Measurements from ENCODE around the gene RGS6.
"Not testable (repeated sequence)": the region's sequence is repeated elsewhere in the genome, so short reads cannot be mapped to it uniquely, and the experiment has no call there.

Gene RGS6

DNA sequence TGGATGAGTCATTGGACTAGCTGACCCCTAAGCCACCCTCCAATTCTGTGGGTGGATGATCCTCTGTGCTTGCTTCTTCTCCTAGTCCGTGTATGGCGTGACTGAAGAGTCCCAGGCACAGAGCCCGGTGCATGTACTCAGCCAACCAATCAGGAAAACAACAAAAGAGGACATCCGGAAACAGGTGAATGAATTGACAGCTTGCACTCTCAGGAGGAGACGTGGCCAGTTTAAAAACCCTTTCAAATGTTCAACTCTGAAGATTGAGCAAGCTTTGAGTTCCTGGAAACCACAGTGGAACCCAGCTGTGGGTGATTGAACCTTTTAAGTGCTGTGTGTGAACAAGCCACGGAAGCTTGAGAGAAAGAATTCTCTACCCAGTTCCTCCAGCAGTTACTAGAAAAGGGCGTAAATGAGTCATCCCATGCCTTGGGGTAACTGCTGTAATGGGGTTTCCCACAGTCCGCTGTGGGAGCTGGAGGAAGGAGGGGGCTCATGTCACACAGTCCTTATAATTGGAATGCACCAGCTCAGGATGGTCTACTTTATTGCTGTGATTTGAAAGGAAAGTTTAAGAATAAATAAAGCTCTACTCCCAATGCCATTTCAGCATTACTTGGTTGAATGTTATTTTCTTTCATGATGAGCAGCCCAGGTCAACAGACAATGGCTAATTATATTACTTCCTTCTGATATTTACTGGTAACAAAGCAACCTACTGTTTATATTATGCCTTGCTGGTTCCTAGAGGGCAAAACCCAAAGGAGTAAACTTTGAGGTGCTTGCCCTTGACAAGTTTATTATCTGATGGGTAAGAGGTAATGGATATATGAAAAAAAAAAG is 544.6 kb downstream of the RGS6 start:
- Histone ChIP-seq H3K36me3 (ENCODE audit: control insufficient read depth in 1 of 2, insufficient read depth in 2 of 2, low read length in 2 of 2) (no peaks in the 10 kb centered on the region), H3K27me3 (ENCODE audit: control insufficient read depth in 1 of 2, insufficient read depth in 2 of 2, low read length in 2 of 2) (no peaks in the 10 kb centered on the region), H3K27ac (ENCODE audit: low read depth, low read length) (no peak overlapping the region), H3K4me1 (ENCODE audit: control insufficient read depth in 1 of 2, insufficient read depth in 2 of 2, low read length in 2 of 2) (peaks cover 0 to 7% of the 10 kb centered on the region in 2 donors), H3K9me3 (ENCODE audit: control insufficient read depth in 1 of 2, low read length in 2 of 2) (no peaks in the 10 kb centered on the region), H3K4me3 (ENCODE audit: low read depth in 1 of 2, low read length in 2 of 2) (peak overlapping the region in 1 of 2 donors; percentile 21), H3K9ac (ENCODE audit: low read depth in 1 of 2, low read length in 2 of 2) (no peak overlapping the region)

DNA sequence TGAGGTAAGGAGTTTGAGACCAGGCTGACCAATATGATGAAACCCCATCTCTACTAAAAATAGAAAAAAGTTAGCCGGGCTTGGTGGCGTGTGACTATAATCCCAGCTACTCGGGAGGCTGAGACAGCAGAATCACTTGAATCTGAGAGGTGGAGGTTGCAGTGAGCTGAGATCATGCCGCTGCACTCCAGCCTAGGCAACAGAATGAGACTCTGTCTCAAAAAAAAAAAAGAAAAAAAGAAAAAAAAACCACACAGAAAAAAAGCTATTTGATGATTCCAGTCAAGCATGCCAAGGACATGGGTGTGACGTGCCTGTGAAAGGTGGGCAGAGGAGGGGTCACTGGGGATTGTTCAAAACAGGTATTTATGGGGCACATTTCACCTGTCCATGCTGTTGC is 545.3 kb downstream of the RGS6 start:
- H3K9ac ChIP-seq (ENCODE audit: low read depth in 1 of 2, low read length in 2 of 2); H3K4me1 ChIP-seq (ENCODE audit: control insufficient read depth in 1 of 2, insufficient read depth in 2 of 2, low read length in 2 of 2); H3K36me3 ChIP-seq (ENCODE audit: control insufficient read depth in 1 of 2, insufficient read depth in 2 of 2, low read length in 2 of 2); H3K27ac ChIP-seq (ENCODE audit: low read depth, low read length); H3K9me3 ChIP-seq (ENCODE audit: control insufficient read depth in 1 of 2, low read length in 2 of 2); H3K4me3 ChIP-seq (ENCODE audit: low read depth in 1 of 2, low read length in 2 of 2); H3K27me3 ChIP-seq (ENCODE audit: control insufficient read depth in 1 of 2, insufficient read depth in 2 of 2, low read length in 2 of 2): not testable (repeated sequence)

DNA sequence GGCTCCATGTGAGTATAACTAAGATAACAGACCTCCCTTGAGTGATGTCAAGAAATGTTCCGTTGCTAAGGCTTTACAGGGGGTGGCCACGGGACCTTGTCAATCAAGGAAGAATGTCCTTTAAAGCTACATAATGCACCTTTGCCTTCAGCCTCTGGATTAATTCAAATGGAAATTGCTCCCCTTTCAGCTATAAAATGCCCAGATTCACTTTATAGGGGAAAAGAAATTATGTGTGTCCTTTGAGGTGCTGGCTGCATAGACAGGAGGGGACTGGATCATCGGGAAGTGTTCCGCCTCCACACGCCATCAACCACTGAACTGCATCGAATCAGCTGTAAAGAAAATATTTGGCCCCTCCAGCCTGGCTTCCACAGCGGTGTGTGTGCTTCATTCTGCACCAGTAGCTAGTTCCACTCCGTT is 546.3 kb downstream of the RGS6 start:
- Histone ChIP-seq H3K27ac (ENCODE audit: low read depth, low read length) (no peak overlapping the region), H3K36me3 (ENCODE audit: control insufficient read depth in 1 of 2, insufficient read depth in 2 of 2, low read length in 2 of 2) (no peaks in the 10 kb centered on the region), H3K4me1 (ENCODE audit: control insufficient read depth in 1 of 2, insufficient read depth in 2 of 2, low read length in 2 of 2) (peaks cover 0 to 7% of the 10 kb centered on the region in 2 donors), H3K9ac (ENCODE audit: low read depth in 1 of 2, low read length in 2 of 2) (no peak overlapping the region), H3K27me3 (ENCODE audit: control insufficient read depth in 1 of 2, insufficient read depth in 2 of 2, low read length in 2 of 2) (no peaks in the 10 kb centered on the region), H3K4me3 (ENCODE audit: low read depth in 1 of 2, low read length in 2 of 2) (no peak overlapping the region), H3K9me3 (ENCODE audit: control insufficient read depth in 1 of 2, low read length in 2 of 2) (no peaks in the 10 kb centered on the region)

DNA sequence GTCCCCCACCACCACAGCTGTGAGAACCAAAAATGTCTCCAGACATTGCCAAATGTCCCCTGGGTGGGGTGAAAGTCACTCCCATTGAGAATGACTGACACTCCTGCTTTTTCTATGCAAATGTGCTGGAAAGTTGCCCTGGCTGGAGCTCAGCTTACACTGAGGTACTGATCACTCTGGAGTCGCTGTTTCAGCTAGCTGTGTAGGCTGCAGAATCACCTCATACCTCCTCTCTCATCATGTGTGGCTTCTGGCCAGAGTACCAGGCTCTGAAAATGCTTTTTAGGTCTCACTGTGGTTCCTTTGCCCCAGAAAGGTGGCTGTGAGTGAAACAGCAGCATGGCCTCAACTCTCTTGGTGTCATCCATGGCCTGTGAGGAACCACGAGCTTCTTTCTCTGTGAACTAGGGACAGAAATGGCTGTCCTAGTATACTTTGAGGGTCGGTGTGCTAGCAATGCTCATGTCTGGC is 547.3 kb downstream of the RGS6 start:
- Histone ChIP-seq H3K9ac (ENCODE audit: low read depth in 1 of 2, low read length in 2 of 2) (no peak overlapping the region), H3K27me3 (ENCODE audit: control insufficient read depth in 1 of 2, insufficient read depth in 2 of 2, low read length in 2 of 2) (no peaks in the 10 kb centered on the region), H3K4me3 (ENCODE audit: low read depth in 1 of 2, low read length in 2 of 2) (no peak overlapping the region), H3K9me3 (ENCODE audit: control insufficient read depth in 1 of 2, low read length in 2 of 2) (no peaks in the 10 kb centered on the region), H3K36me3 (ENCODE audit: control insufficient read depth in 1 of 2, insufficient read depth in 2 of 2, low read length in 2 of 2) (no peaks in the 10 kb centered on the region), H3K27ac (ENCODE audit: low read depth, low read length) (no peak overlapping the region), H3K4me1 (ENCODE audit: control insufficient read depth in 1 of 2, insufficient read depth in 2 of 2, low read length in 2 of 2) (peaks cover 0 to 7% of the 10 kb centered on the region in 2 donors)

DNA sequence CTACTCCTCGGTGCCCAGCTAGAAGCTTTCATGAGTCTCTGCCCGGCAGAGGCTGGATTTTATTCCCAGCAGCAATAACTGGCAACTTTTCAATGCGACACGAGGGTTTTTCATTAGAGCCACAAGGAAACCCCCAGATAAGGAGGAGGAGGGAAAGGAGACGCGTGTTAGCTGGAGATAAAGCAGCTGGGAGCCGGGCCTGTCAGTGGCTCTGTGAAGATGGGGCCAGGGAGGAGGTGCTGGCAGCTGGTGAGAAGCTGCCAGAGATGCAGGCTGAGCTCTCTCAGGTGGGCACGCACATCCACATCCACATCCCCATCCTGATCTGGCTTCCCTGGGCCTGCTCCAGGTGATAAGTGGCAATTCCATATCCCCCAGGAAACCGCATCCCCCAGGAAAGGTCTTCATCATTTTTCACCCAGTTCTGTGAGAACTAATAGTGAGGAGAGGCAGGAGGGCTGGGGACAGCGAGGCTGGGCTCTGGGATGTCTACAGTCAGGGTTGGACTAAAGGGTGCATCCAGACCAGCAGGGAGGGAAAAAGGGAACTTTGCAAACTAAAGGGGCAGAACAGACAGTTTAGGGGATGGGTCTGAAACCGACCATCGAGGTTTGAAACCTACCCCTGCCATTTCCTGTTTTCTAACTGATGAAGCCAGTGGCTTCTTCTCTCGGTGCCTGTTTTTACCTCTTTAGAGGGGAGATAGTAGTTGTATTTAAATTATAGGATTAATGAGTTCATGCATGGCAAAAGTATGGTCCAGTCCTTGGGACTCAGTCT is 548.4 kb downstream of the RGS6 start:
- Histone ChIP-seq H3K36me3 (ENCODE audit: control insufficient read depth in 1 of 2, insufficient read depth in 2 of 2, low read length in 2 of 2) (no peaks in the 10 kb centered on the region), H3K9me3 (ENCODE audit: control insufficient read depth in 1 of 2, low read length in 2 of 2) (peaks cover 0 to 1% of the 10 kb centered on the region in 2 donors), H3K4me3 (ENCODE audit: low read depth in 1 of 2, low read length in 2 of 2) (no peak overlapping the region), H3K27ac (ENCODE audit: low read depth, low read length) (no peak overlapping the region), H3K27me3 (ENCODE audit: control insufficient read depth in 1 of 2, insufficient read depth in 2 of 2, low read length in 2 of 2) (no peaks in the 10 kb centered on the region), H3K9ac (ENCODE audit: low read depth in 1 of 2, low read length in 2 of 2) (no peak overlapping the region), H3K4me1 (ENCODE audit: control insufficient read depth in 1 of 2, insufficient read depth in 2 of 2, low read length in 2 of 2) (peaks cover 0 to 7% of the 10 kb centered on the region in 2 donors)

DNA sequence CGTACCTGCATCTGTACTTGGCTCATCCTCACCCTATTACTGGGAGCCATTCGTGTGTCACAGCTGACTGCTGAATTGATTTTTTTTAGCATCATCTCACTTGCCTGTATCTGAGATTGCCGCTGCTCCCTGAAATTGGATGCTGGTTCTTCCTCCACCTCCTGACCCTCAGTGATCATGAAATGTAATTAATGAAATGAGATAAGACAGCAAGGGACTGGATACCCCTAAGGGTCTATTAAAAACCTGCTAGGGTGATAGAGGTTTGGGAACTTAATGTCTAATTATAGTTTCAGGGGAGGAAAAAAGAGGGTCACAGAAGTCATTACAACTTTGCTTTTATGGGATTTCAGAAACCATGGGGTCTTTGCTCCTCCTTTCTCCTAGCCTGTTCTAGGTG is 551.1 kb downstream of the RGS6 start:
- no peaks in the 10 kb centered on the region for H3K4me1 ChIP-seq (ENCODE audit: control insufficient read depth in 1 of 2, insufficient read depth in 2 of 2, low read length in 2 of 2)
- H3K27ac ChIP-seq (ENCODE audit: low read depth, low read length): no peak overlapping the region
- H3K4me3 ChIP-seq (ENCODE audit: low read depth in 1 of 2, low read length in 2 of 2): no peak overlapping the region

DNA sequence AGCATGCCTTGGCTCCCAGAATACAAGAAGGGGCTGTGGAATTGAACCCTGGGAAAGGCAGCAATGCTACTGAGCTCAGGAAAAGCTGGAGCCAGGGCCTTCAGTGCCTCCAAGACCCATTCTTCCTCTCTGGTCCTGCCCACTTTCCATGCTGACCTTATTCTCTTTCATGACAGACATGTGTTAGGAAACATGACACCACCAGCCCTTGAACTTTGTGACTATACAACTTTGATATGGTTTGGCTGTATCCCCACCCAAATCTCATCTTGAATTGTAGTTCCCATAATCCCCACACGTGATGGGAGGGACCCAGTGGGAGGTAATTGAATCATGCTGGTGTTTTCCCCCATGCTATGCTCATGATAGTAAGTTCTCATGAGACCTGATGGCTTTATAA is 553.5 kb downstream of the RGS6 start:
- no peak overlapping the region for H3K27ac ChIP-seq (ENCODE audit: low read depth, low read length)

More for the DNA sequence above, 551.1 kb downstream of the RGS6 start:
- Histone ChIP-seq H3K27me3 (ENCODE audit: control insufficient read depth in 1 of 2, insufficient read depth in 2 of 2, low read length in 2 of 2) (no peaks in the 10 kb centered on the region), H3K36me3 (ENCODE audit: control insufficient read depth in 1 of 2, insufficient read depth in 2 of 2, low read length in 2 of 2) (no peaks in the 10 kb centered on the region), H3K9me3 (ENCODE audit: control insufficient read depth in 1 of 2, low read length in 2 of 2) (peaks cover 0 to 3% of the 10 kb centered on the region in 2 donors), H3K9ac (ENCODE audit: low read depth in 1 of 2, low read length in 2 of 2) (no peak overlapping the region)

DNA sequence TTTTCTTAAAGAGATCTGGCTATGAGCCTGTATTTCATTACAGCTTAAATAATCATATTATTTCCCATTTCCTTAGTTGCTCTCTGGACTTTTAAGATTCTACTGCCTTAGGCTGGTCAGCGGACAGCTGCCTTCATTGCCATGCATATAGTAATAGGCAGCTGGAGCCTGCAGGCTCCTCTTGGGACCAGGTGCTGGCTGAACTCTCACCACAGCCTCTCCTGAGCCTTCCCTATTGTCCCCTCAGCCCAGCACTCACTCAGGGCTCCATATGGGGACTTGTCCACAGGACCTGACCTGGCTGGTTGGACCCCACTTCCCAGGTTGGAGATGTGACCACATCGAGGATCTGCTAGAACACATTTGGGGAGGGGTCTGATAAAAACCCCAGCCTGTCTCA is 556.3 kb downstream of the RGS6 start:
- Histone ChIP-seq H3K9me3 (ENCODE audit: control insufficient read depth in 1 of 2, low read length in 2 of 2) (peaks cover 0 to 3% of the 10 kb centered on the region in 2 donors), H3K4me1 (ENCODE audit: control insufficient read depth in 1 of 2, insufficient read depth in 2 of 2, low read length in 2 of 2) (no peaks in the 10 kb centered on the region), H3K36me3 (ENCODE audit: control insufficient read depth in 1 of 2, insufficient read depth in 2 of 2, low read length in 2 of 2) (no peaks in the 10 kb centered on the region), H3K9ac (ENCODE audit: low read depth in 1 of 2, low read length in 2 of 2) (no peak overlapping the region), H3K27ac (ENCODE audit: low read depth, low read length) (no peak overlapping the region), H3K4me3 (ENCODE audit: low read depth in 1 of 2, low read length in 2 of 2) (no peak overlapping the region), H3K27me3 (ENCODE audit: control insufficient read depth in 1 of 2, insufficient read depth in 2 of 2, low read length in 2 of 2) (no peaks in the 10 kb centered on the region)

More for the DNA sequence above, 553.5 kb downstream of the RGS6 start:
- Histone ChIP-seq H3K4me1 (ENCODE audit: control insufficient read depth in 1 of 2, insufficient read depth in 2 of 2, low read length in 2 of 2) (no peaks in the 10 kb centered on the region), H3K9me3 (ENCODE audit: control insufficient read depth in 1 of 2, low read length in 2 of 2) (peaks cover 0 to 3% of the 10 kb centered on the region in 2 donors), H3K4me3 (ENCODE audit: low read depth in 1 of 2, low read length in 2 of 2) (no peak overlapping the region), H3K9ac (ENCODE audit: low read depth in 1 of 2, low read length in 2 of 2) (no peak overlapping the region), H3K36me3 (ENCODE audit: control insufficient read depth in 1 of 2, insufficient read depth in 2 of 2, low read length in 2 of 2) (no peaks in the 10 kb centered on the region), H3K27me3 (ENCODE audit: control insufficient read depth in 1 of 2, insufficient read depth in 2 of 2, low read length in 2 of 2) (no peaks in the 10 kb centered on the region)

DNA sequence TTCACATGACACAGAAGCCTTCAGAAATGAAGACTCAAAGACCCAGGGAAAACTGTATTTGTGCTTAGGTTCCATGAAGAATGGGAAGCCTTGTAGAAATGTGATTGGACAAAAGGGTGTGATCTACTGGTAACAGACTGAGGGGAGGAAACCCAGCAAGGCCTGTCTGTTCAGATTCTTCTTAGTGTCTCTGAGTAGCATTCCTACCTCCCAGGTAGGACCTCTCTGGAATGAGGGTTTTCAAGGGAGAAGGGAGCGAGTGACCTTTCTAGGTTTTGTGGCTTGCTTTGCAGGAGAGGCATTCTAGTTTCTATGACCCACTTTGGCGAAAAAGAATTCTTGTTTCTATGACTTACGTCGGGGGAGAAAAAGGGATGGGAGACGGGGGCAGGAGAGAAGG is 560.0 kb downstream of the RGS6 start:
- H3K27me3 ChIP-seq (ENCODE audit: control insufficient read depth in 1 of 2, insufficient read depth in 2 of 2, low read length in 2 of 2): no peaks in the 10 kb centered on the region
- no peak overlapping the region for H3K9ac ChIP-seq (ENCODE audit: low read depth in 1 of 2, low read length in 2 of 2)
- H3K9me3 ChIP-seq (ENCODE audit: control insufficient read depth in 1 of 2, low read length in 2 of 2): peaks cover 0 to 2% of the 10 kb centered on the region in 2 donors
- no peaks in the 10 kb centered on the region for H3K4me1 ChIP-seq (ENCODE audit: control insufficient read depth in 1 of 2, insufficient read depth in 2 of 2, low read length in 2 of 2)
- H3K27ac ChIP-seq (ENCODE audit: low read depth, low read length): no peak overlapping the region
- no peaks in the 10 kb centered on the region for H3K36me3 ChIP-seq (ENCODE audit: control insufficient read depth in 1 of 2, insufficient read depth in 2 of 2, low read length in 2 of 2)
- H3K4me3 ChIP-seq (ENCODE audit: low read depth in 1 of 2, low read length in 2 of 2): no peak overlapping the region

DNA sequence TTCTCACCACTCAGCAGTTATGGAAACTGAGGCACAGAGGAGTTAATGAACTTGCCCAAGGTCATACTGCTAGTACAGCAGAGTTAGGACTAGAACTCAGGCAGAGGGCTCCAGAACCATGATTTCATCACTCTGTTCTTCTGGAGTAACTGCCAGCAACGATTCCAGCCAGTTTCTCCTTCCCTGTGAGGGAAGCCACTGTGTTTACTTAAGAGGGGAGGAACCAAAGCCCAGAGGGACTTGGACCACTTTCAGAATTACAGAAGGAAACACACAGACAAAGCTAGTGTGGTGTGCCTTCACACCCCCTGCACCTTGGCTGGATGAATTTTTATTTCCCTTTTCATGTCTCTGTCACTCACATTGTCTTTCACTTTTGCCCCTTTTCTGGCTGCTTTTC is 563.4 kb downstream of the RGS6 start:
- H3K36me3 ChIP-seq (ENCODE audit: control insufficient read depth in 1 of 2, insufficient read depth in 2 of 2, low read length in 2 of 2): no peaks in the 10 kb centered on the region
- no peaks in the 10 kb centered on the region for H3K4me1 ChIP-seq (ENCODE audit: control insufficient read depth in 1 of 2, insufficient read depth in 2 of 2, low read length in 2 of 2)
- H3K4me3 ChIP-seq (ENCODE audit: low read depth in 1 of 2, low read length in 2 of 2): no peak overlapping the region
- peaks cover 0 to 2% of the 10 kb centered on the region in 2 donors for H3K9me3 ChIP-seq (ENCODE audit: control insufficient read depth in 1 of 2, low read length in 2 of 2)
- no peak overlapping the region for H3K27ac ChIP-seq (ENCODE audit: low read depth, low read length)
- no peaks in the 10 kb centered on the region for H3K27me3 ChIP-seq (ENCODE audit: control insufficient read depth in 1 of 2, insufficient read depth in 2 of 2, low read length in 2 of 2)
- no peak overlapping the region for H3K9ac ChIP-seq (ENCODE audit: low read depth in 1 of 2, low read length in 2 of 2)

Measured in duodenal mucosa (tissue), 2 donors.